Transverse colon (tissue), 4 donors: ENCODE data around the gene GALR1. TPM values are rescaled to one million over a fixed set of nuclear protein-coding genes. Genes with fewer than 3 reads are reported as not detected.
"Not testable (repeated sequence)": the region's sequence is repeated elsewhere in the genome, so short reads cannot be mapped to it uniquely, and the experiment has no call there.

ENCODE experiments used
- DNase-seq: peaks from one replicate; pipeline ENCODE4 v3.0.0-alpha.2; 2019
- H3K27ac ChIP-seq, 4 donors: fragments of 200-600 bp; sonication (generic); 2 replicates each; pipeline ENCODE4 v1.5.1; 2016 to 2018; ENCODE audit warnings: inconsistent platforms in 4 of 4
- H3K27me3 ChIP-seq: fragments of 200-600 bp; sonication (generic); 2 replicates; pipeline ENCODE4 v1.5.1; 2017; ENCODE audit warnings: inconsistent platforms
- H3K36me3 ChIP-seq, 4 donors: fragments of 200-600 bp; sonication (generic); 2 replicates each; pipeline ENCODE4 v1.5.1; 2017 to 2019; ENCODE audit warnings: inconsistent platforms in 4 of 4
- H3K4me1 ChIP-seq, 4 donors: fragments of 200-600 bp; sonication (generic); 2 replicates each; pipeline ENCODE4 v1.5.1; 2017 to 2020; ENCODE audit warnings: inconsistent platforms in 4 of 4
- H3K4me3 ChIP-seq, 4 donors: fragments of 200-600 bp; sonication (generic); 1 replicate in 1 of 4; 2 replicates in 3 of 4; pipeline versions ENCODE4 v1.5.1 to v1.6.1; 2017 to 2019; ENCODE audit warnings: inconsistent platforms in 4 of 4
- H3K9me3 ChIP-seq, 2 donors: fragments of 200-600 bp; sonication (generic); 2 replicates each; pipeline ENCODE4 v1.5.1; 2017 to 2019; ENCODE audit warnings: inconsistent platforms in 2 of 2
- EP300 ChIP-seq: sonication (generic); formaldehyde crosslinking; IDR thresholded peaks from one replicate; pipeline ENCODE4 v1.6.1; 2017; ENCODE audit warnings: antibody characterized with exemption, low read depth
- POLR2A ChIP-seq: fragments of 450-650 bp; IDR thresholded peaks from one replicate; pipeline ENCODE4 v1.6.1; 2016; ENCODE audit warnings: antibody characterized with exemption, mild to moderate bottlenecking, moderate library complexity
- POLR2AphosphoS5 ChIP-seq, 3 donors: sonication (generic); formaldehyde crosslinking; IDR thresholded peaks; one replicate each; pipeline ENCODE4 v1.6.1; 2016; ENCODE audit warnings: antibody characterized with exemption in 3 of 3
- WGBS, 2 donors: methylation state at CpG; one replicate each; pipeline ENCODE4 v1.1.5; 2018; ENCODE audit warnings: low coverage in 1 of 2; 5-methylcytosine and 5-hydroxymethylcytosine counted together
- in situ Hi-C, 4 donors: fragments of 200-750 bp; cut with MboI; loops; one replicate each; pipeline versions ENCODE4 v1.15.0 to v1.15.1; 2017; ENCODE audit warnings: low sequenced_read_pairs in 3 of 4, low pct_ligation_motif_present in 1 of 4, low pct_unique_long_range_greater_than_20kb in 1 of 4
- intact Hi-C: fragments of 100-400 bp; cut with DNase I; formaldehyde crosslinking; loops from one replicate; pipeline ENCODE4 v1.15.1; 2023; ENCODE audit warnings: low total_unique reads
- total RNA-seq, 4 donors: library from RNA; depleted of rRNA; stranded (reverse); fragments of >200 nt; gene quantifications; one replicate each; pipeline ENCODE4 v1.1.0, GENCODE V29; 2016
- TF ChIP-seq, protein P1 (sequence below), 5 experiments: fragments of 200-600 bp in 3 of 5; fragments of 450-650 bp in 2 of 5; sonication (generic) in 3 of 5; IDR thresholded peaks; 1 replicate in 2 of 5; 2 replicates in 3 of 5; pipeline ENCODE4 v1.5.1; 2016 to 2017; ENCODE audit warnings: antibody characterized with exemption in 5 of 5, inconsistent platforms in 3 of 5, mild to moderate bottlenecking in 2 of 5, moderate library complexity in 1 of 5

The GALR1 gene
- total RNA-seq, 4 donors from 2014 or later: under 0.01 to 1.9 (median 0.07) TPM

DNA sequence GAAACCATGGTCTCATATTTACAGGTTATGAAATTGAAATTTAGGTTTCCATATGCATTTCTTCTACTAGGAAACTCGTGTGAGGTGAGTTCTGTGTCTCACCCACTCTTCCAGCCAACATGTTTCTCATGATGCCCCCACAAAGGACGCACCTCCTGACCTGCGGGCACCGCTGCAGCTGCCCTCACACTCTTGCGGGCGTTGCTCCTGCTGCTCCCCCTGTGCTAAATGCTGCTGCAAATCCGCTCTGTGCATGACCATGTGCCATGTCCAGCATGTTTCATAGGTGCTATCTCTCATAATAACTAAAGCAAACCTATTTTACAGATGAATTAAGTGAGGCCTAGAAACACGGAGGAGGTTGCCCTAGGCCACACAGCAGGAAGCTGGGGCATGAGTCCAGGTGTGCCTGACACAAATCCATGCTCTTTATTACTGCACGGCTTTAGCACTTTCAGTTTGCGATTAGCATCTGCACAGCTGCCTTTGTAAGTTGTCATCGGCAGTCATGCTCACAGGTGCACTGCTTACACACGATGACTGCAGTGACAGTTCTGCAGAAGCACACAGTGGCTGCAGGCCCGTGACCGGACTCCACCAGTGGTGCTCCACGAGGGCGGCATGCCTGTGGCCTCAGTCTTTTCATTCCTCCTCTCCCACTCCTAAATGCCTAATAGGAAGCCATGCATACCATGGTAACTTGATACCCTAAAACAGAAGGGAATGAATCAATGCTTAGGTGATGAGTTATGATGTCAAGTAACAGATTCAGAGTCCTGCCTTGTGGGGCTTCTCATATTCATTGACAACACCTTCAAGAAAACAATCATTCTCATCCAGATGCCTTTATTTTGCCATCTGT is 14.9 kb upstream of the GALR1 start:
- Histone ChIP-seq H3K36me3 (no peaks in the 10 kb centered on the region), H3K27ac (no peak overlapping the region), H3K9me3 (peaks cover 17 to 19% of the 10 kb centered on the region in 2 donors), H3K4me1 (no peaks in the 10 kb centered on the region), H3K27me3 (peaks cover 9% of the 10 kb centered on the region), H3K4me3 (no peak overlapping the region)
- intact Hi-C loops: no loop called here
- DNase-seq: no peak
- no peak for TF ChIP-seq POLR2AphosphoS5 (IDR thresholded peaks at IDR 0.05)
- no peak for TF ChIP-seq EP300
- WGBS, 2 donors: 67 to 70% methylated on average over 1 to 16 of the region's 16 CpGs
- in situ Hi-C loops: loop anchor here in 1 of 4 donors (25.0 kb wide), 1 partner anchor 428 kb away; no protein-coding TSS in a partner anchor

GRCh38 chr18:77239285-77239684 is 10.4 kb upstream of the GALR1 start:
- in situ Hi-C loops: loop anchor here in 1 of 4 donors (25.0 kb wide), 1 partner anchor 423 kb away; no protein-coding TSS in a partner anchor
- H3K4me1 ChIP-seq, H3K36me3 ChIP-seq, H3K4me3 ChIP-seq, H3K27ac ChIP-seq, DNase-seq, intact Hi-C loops, H3K27me3 ChIP-seq: not testable (repeated sequence)
- WGBS, 2 donors: 90 to 94% methylated on average over 1 to 5 of the region's 5 CpGs
- peaks cover 21 to 22% of the 10 kb centered on the region in 2 donors for H3K9me3 ChIP-seq

DNA sequence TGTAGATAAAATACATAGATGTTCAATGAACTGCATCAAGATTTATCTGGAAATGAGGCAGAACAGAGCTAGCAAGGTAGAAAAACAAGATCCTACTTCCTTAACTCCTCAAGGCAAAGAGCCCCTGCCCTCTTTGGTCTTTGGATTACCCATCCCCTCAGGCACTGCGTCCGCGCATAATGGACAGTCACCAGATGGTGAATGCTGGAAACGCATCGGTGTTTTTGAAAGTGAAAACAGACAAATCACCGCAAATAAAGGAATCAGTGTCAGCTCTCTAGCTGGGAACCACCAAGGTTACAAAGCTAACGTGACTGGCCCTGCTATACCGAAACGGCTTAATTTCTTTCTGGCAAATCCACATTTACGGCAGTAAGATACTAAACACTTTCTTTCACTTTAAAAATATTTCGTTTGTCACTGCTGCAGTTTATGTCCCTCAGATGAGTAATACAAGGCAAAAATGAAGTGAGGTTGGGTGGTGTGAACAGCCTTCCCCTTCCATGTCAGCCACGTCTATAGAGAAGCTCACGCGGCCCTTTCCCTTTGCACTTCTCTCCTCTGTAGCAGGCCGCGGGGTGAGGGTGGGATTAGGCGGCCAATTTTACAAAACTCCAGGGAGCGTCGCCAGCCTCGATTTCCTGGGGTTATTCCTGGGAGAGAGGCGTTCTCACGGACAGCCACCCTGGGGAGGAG is 627 bp upstream of the GALR1 start:
- TF ChIP-seq, protein P1, sequence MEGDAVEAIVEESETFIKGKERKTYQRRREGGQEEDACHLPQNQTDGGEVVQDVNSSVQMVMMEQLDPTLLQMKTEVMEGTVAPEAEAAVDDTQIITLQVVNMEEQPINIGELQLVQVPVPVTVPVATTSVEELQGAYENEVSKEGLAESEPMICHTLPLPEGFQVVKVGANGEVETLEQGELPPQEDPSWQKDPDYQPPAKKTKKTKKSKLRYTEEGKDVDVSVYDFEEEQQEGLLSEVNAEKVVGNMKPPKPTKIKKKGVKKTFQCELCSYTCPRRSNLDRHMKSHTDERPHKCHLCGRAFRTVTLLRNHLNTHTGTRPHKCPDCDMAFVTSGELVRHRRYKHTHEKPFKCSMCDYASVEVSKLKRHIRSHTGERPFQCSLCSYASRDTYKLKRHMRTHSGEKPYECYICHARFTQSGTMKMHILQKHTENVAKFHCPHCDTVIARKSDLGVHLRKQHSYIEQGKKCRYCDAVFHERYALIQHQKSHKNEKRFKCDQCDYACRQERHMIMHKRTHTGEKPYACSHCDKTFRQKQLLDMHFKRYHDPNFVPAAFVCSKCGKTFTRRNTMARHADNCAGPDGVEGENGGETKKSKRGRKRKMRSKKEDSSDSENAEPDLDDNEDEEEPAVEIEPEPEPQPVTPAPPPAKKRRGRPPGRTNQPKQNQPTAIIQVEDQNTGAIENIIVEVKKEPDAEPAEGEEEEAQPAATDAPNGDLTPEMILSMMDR (IDR thresholded peaks at IDR 0.05): no peak
- TF ChIP-seq POLR2A (no peak), EP300 (no peak), POLR2AphosphoS5 (IDR thresholded peaks at IDR 0.05) (no peak)
- H3K4me3 ChIP-seq: peak overlapping the region in 3 of 4 donors; percentile 14 to 36 (median 18)
- no peaks in the 10 kb centered on the region for H3K36me3 ChIP-seq
- H3K4me1 ChIP-seq: peaks cover 0 to 16% (median 13%) of the 10 kb centered on the region in 4 donors
- H3K9me3 ChIP-seq: no peaks in the 10 kb centered on the region
- intact Hi-C loops: no loop called here
- WGBS, 2 donors: 5 to 14% methylated on average over 11 to 21 of the region's 22 CpGs
- DNase-seq: no peak
- in situ Hi-C loops: loop anchor here in 1 of 4 donors (25.0 kb wide), 1 partner anchor 413 kb away; no protein-coding TSS in a partner anchor
- no peak overlapping the region for H3K27ac ChIP-seq
- H3K27me3 ChIP-seq: peaks cover 69% of the 10 kb centered on the region

DNA sequence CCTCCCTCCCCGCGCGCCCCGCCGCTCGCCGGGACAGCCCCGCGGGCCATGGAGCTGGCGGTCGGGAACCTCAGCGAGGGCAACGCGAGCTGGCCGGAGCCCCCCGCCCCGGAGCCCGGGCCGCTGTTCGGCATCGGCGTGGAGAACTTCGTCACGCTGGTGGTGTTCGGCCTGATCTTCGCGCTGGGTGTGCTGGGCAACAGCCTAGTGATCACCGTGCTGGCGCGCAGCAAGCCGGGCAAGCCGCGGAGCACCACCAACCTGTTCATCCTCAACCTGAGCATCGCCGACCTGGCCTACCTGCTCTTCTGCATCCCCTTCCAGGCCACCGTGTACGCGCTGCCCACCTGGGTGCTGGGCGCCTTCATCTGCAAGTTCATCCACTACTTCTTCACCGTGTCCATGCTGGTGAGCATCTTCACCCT is 865 bp downstream of the GALR1 start:
- no peak overlapping the region for H3K4me3 ChIP-seq
- H3K4me1 ChIP-seq: peaks cover 0 to 16% (median 13%) of the 10 kb centered on the region in 4 donors
- H3K27ac ChIP-seq: no peak overlapping the region
- in situ Hi-C loops (no loop called here), intact Hi-C loops (no loop called here)
- DNase-seq: no peak
- peaks cover 69% of the 10 kb centered on the region for H3K27me3 ChIP-seq
- H3K9me3 ChIP-seq: no peaks in the 10 kb centered on the region
- WGBS, 2 donors: 16% methylated on average over 28 of the region's 40 CpGs; no CpG with 5 or more reads in 1 of the 2 donors
- TF ChIP-seq POLR2A (no peak), POLR2AphosphoS5 (IDR thresholded peaks at IDR 0.05) (no peak), EP300 (no peak)
- TF ChIP-seq, protein P1 (IDR thresholded peaks at IDR 0.05): no peak
- H3K36me3 ChIP-seq: no peaks in the 10 kb centered on the region
